Stimulated activated CD8-positive, alpha-beta memory T cell treated with anti-CD3 and anti-CD28 coated beads, Interleukin-4, amount 100 ng/mL, for 24 hours (primary cell): ENCODE results near the gene DNAAF5.

Experiments
- DNase-seq: peaks from one replicate; pipeline ENCODE4 v3.0.0-alpha.2; 2020; ENCODE audit warnings: low read depth

Gene DNAAF5

DNA sequence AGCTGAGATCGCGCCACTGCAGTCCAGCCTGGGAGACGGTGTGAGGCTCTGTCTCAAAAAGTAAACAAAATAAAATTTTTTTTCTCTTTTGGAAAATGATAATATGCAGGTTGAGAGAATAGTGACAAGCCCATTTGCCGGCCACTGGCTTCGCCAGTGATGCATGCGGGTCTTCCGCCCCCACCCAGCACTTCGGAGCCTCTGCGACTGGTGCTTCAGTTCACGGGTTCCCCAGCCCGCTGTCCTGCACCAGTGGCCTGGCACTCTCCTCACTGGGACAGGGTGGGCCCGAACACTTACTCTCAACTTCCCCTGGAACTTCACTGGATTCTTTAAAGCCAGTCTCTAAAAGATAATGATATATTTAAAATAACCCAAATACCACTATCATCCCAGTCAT is 108.5 kb downstream of the DNAAF5 start:
- no peak for DNase-seq

DNA sequence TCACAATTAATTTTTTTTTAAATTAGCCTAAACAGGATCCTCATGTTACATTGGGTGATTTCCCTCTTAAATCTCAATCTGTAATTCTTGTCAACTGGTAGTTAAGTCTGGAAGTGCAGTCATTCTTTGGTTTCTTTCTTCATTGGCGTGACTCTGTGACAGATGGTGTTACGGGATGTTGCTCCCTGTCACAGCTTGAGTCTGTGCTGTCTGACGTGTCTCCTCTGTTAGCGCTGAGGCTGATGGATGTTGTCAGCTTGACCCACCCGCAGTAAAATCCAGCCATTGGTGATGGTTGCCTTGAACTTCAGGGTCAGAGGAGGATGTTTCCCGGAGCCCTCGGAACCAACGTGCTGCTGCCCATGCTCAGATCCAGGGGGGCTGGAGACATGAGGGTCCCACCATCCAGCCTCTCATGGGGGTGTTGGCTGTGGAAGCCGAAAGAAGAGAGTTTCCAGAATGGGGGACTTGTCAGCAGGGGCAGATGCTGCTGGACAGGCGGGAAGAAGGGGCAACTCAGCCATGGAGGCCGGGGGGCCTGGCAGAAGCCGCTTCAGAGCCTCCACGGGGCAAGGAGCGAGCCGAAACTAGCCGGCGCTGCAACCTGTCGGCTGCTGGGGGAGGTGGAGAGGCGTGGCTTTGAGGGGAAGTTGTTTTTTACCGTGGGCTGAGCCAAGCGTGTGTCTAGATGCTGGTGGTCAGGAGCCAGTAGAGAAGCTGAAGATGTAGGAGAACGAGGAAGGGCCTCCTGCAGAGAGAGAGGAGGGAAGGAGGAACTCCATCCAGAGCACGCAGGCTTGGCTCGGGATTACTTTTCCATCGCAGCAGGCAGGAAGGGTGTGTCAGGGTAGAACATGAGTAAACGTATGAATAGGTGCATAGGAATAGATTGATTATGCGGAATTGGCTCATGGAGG is 109.2 kb downstream of the DNAAF5 start:
- DNase-seq = no peak
